ENCODE data around the gene ANKLE2.

ANKLE2 gene

DNA sequence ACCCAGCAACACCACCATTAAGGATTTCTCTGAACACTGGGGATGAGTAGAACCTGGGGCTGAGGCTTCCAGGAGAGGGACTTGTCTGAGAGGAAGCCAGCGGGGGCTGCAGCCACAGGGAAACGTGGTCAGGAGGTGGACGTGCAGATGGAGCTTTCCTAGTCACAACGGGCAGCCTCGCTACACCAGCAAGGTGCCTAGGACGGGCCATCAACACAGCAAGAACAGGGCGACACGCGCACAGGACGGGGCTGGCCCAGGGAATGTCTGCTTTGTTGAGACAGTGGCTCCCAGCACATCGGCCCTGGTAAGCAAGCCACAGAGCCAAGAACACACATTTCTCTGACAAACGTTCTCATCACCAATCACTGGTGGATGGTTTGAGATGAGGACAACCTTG is 25.3 kb downstream of the ANKLE2 start:
- no peak overlapping the region for H3K4me3 ChIP-seq (ENCODE audit: low read depth, low read length)
- TF ChIP-seq CTCF (IDR thresholded peaks at IDR 0.05; ENCODE audit: low read depth, low read length, missing control alignments), result no peak
- no peak for DNase-seq (ENCODE audit: low read depth)

- TF ChIP-seq CTCF (IDR thresholded peaks at IDR 0.05; ENCODE audit: low read depth, low read length, missing control alignments), result no peak
- DNase-seq (ENCODE audit: low read depth), result no peak
- no peak overlapping the region for H3K4me3 ChIP-seq (ENCODE audit: low read depth, low read length)
Observed at GRCh38 chr12:132735496-132735895, 26.1 kb downstream of the ANKLE2 start.

GRCh38 chr12:132734206-132734605 is 27.4 kb downstream of the ANKLE2 start:
- DNase-seq (ENCODE audit: low read depth), result no peak
- no peak overlapping the region for H3K4me3 ChIP-seq (ENCODE audit: low read depth, low read length)
- TF ChIP-seq CTCF (IDR thresholded peaks at IDR 0.05; ENCODE audit: low read depth, low read length, missing control alignments), result no peak

- H3K4me3 ChIP-seq (ENCODE audit: low read depth, low read length), result no peak overlapping the region
- TF ChIP-seq CTCF (IDR thresholded peaks at IDR 0.05; ENCODE audit: low read depth, low read length, missing control alignments), result no peak
- no peak for DNase-seq (ENCODE audit: low read depth)
Observed at GRCh38 chr12:132731574-132731973, 30.1 kb downstream of the ANKLE2 start.

DNA sequence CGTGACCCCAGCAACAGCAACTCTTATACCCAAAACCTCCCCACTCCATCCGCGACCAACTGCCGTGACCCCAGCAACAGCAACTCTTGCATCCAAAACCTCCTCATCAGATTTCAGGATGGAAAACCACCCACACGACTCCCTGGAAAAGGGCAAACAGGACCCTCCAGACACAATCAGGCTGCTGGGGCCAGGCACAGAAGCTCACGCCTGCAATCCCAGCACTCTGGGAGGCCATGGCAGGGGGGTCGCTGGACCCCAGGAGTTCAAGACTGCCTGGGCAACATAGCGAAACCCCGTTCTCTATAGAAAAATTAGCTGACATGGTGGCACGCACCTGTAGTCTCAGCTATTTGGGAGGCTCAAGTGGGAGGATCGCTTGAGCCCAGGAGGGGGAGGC is 31.3 kb downstream of the ANKLE2 start:
- DNase-seq (ENCODE audit: low read depth), result no peak
- H3K4me3 ChIP-seq (ENCODE audit: low read depth, low read length), result no peak overlapping the region
- TF ChIP-seq CTCF (IDR thresholded peaks at IDR 0.05; ENCODE audit: low read depth, low read length, missing control alignments), result no peak

- DNase-seq (ENCODE audit: low read depth), result no peak
- H3K4me3 ChIP-seq (ENCODE audit: low read depth, low read length), result no peak overlapping the region
- no peak for TF ChIP-seq CTCF (IDR thresholded peaks at IDR 0.05; ENCODE audit: low read depth, low read length, missing control alignments)
Observed at GRCh38 chr12:132729541-132730320, 31.9 kb downstream of the ANKLE2 start.

- no peak for DNase-seq (ENCODE audit: low read depth)
- no peak overlapping the region for H3K4me3 ChIP-seq (ENCODE audit: low read depth, low read length)
- no peak for TF ChIP-seq CTCF (IDR thresholded peaks at IDR 0.05; ENCODE audit: low read depth, low read length, missing control alignments)
Observed at GRCh38 chr12:132728502-132728901, 33.1 kb downstream of the ANKLE2 start.

Data from GM12864 (cell line).